Pons (tissue), 1 donor: ENCODE results near the gene FMOD.

Experiments
- DNase-seq: peaks from one replicate; pipeline ENCODE4 v3.0.0-alpha.2; 2016; ENCODE audit warnings: low spot score

FMOD gene

DNA sequence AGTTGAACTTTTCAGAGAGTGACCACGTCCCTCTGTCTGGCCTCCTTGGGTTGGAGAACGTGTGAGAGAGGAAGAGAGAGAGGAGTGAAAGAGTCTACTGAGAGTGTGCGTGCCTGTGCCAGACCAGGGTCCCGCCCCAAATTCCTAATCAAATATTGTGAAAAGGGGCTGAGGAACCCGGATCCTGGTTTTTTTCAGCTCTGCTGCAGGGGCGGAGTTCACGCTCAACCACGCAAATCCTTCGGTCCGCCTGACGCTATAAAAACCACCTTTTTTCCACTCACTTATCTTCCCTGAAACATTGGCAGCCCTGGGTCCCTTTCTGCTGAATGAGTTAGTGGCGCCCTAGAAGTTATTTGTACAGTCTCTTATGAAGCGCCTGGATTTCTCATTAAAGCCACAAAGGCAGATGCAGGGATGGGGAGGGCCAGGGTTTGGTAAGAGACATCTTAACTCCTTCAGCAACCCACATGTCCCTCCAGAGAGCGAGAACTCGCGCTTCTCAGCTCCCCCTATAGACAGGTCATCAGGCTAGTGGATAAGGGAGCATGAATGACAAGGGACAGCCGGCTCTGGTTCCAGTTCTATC lies at the start of gene FMOD:
Gene FMOD (minus strand): TSS at position 86 of the 589 bp plus-strand sequence. CDS start 2,852 bp downstream, outside the sequence.
- DNase-seq = no peak

DNA sequence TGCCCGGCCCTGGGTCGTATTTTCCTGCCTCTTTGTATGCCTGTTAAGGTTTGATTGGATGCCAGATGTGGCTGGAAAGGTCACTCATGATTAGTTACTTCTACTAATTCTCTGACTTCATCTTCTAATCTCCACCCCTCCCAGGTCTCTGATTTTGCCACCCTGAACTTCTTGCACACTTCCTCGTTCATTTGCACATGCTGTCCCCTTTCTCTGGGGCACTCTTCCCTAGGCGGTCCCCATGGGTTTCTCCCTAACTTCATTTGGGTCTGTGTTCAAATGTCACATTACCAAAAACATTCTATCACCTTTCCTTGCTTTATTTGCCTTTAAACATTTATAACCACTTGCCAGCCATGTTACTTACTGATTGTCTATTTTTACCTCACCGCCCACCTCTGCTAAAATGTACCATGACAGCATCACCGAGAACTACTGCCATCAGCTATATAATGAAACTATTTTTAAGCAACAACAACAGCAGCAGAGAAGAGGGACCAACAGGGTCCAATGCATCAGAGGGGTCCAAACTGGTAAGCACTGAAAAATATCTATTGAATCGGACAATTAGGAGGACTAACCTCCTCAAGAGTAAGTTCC lies 45.8 kb upstream of the FMOD start:
- no peak for DNase-seq

DNA sequence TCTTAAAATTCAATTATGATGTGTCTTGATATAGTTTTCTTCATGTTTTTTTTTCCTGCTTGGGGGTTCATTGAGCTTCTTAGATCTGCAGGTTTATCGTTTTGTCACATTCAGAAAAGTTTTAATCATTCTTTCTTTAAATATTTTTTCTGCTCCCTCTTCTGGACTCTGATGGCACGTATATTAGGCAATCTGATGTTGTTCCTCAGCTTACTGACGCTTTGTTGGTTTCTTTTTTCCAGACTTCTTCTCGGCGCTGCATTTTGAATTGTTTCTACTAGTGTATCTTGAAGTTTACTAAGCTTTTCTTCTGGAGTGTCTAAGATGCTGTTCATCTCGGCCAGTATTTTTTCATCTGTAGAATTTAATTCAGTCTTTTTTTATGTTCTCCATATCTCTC lies 44.8 kb upstream of the FMOD start:
- no peak for DNase-seq

DNA sequence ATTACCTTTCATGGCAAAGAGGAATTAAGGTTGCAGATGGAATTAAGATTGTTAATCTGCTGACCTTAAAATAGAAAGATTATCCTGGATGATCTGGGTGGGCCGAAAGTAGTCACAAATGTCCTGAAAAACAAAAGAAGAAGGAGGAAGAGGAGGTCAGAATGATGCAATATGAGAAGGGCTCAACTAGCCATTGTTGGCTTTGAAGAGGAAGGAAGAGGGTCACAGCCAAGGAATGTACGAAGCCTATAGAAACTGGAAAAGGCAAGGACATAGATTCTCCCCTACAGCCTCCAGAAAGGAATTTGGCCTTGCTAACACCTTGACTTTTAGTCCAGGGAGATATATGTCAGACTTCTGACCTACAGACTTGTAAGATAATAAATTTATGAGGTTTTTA lies 39.4 kb upstream of the FMOD start:
- no peak for DNase-seq

DNA sequence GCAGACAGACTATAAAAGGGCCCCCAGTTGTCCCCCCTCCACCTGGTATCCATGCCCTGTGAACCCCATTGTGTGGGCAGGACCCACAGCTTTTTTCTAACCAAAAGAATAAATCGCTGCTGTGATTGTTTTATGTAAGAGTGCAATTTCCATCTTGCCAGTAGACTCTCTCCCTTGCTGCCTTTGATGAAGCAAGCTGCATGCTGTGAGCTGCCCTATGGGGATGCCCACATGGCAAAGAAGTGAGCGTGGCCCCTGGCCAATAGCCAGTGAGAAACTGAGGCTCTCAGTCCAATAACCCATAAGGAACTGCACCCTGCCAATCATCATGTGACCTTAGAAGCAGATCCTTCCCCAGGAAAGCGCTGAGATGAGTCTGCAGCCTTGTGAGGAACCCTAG lies 37.8 kb upstream of the FMOD start:
- DNase-seq = no peak

DNA sequence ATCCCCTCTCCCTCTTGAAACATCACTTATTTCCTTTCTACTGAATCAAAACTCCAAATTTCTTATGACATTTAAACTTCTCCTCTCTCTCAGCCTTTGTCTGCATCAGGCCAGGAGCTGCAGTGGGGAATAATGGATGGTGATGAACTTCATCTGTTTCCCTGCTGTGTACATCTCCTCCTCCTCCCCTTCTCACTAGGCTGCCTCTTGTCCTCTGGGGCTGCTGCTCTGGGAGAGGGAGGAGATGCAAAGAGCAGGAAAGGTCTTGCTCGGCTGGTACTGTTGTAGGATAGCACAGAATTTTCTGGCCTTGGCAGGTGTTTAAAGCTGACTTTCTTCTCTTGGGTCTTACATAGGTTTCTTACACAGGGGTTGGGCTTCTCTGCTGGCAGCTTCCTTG lies 31.1 kb upstream of the FMOD start:
- DNase-seq = no peak

DNA sequence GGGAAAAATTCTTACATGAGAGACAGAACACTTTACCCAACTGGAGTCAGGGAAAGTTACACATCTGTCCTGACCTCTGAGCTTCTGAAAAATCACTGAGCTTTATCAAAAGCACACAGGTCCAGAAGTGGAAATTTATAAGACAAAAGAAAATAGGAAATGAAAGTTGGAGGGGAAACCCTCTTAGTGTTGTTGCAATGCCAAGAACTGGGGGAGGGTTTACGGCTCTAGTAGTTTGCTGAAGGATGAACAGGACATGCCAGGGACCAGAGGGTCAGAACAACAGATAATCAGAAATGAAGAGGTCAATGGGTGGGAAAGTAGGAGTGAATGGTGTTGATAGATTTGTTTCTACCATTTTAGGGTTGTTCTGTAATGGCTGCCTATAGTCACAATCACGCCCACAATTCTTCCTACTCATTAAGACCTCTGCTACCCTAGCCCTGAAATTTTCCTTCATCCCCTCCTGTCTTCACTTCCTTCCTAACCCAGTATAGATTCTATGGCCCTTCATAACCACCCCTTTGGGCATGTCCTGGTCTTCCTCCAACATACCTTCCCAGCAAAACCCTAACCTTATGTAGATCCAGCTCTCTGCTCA lies 30.3 kb upstream of the FMOD start:
- DNase-seq = peak; percentile 60

DNA sequence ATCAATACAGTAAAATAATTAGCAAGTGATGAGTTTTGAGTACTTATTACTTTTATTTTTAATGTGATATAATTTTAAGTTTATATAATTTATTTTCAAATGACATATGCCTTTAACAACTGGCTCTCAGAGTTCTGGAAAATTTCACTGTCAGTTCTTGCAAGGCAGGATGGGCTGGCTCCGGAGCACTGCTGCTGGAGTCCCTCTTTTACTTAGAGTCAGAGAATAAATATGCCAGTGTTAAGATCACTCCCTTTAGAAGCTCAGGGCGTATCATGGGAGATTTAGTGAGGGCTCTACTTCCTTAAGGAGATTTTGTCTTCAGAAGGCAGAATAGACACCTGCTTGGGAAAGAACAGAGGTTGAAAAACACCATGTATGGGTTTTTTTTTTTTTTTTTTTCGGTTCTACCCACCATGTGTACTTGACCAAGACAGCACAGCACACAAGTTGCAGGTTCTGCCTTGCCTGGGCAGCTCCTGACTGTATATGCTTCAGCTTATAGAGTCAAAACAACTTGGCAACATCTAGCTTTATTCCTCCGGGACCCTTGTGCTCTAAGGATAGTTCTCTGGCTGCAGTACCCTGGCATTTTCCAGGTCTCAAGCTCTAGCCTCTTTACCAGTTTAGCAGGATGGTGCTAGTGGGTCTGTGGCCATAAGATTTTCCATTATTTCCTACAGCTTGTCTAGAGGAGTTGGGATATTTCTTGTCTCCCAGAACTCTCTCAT lies 29.7 kb upstream of the FMOD start:
- DNase-seq = no peak

DNA sequence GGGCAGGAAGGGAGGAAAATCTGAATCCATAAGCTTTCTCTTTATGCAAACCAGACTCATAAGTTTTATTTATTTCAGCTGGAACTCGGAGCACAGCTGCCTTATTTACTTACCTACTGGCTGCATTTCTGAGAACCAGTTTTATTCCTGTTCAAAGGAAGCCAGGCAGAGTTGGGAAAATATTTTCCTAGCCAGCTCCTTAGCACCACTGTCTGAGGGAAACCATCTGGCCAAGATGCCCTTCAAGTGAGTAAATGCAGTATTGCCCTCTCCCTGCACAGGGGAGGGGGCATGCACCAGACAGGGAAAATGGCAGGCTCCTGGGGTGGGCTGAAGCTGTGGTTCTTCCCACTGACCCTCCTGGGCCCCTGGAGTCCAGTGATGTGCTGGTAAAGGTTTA lies 28.9 kb upstream of the FMOD start:
- no peak for DNase-seq

DNA sequence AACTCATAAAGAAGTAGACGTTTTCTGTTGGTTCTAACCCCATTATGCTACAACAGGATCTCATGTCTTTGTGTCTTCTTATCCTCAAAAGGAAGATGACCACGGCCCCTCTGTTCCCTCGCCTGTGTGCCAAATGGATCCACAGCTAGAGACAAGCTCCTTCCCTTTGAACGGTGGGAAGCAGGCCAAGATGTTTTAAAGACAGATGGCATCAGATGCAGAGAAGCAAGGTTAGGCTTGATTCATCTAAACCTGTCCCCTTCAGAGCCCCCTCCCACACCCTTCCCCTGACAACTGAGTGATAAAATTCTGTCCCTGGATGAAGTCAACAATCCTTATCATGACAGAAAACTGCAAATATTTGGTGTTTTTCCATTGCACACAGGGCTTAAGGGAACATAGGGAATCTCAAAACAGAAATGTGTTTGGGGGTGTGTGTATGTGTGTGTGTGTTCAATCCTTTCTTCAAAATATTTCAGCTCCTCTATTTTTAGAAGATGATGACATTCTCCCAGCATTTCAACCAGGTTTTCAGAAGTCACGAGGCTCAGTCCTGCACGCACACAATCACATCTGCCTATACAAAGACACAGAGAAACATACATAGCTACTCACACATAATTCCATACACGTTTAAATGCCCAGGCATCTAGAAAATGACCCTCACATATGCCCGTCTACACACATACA lies 27.8 kb upstream of the FMOD start:
- no peak for DNase-seq

DNA sequence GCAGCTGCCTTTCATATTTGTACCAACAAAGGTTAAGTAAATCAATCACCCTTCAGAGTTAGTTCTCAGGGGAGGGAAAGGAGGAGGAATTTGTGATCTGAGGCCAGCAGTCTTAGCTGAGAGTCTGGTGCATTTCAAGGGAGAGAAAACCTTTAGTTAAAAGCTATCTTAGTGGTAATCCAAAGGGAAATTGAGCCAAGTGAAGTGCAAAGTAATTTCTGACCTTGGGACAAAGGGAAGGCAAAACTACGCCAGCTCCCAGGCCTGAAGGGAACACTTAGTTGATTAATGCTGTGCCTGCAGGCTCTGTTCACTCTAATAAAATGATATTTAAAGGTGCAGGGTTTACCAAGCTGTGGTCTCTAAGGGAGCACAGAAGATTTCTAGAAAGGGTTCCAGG lies 23.1 kb upstream of the FMOD start:
- no peak for DNase-seq

DNA sequence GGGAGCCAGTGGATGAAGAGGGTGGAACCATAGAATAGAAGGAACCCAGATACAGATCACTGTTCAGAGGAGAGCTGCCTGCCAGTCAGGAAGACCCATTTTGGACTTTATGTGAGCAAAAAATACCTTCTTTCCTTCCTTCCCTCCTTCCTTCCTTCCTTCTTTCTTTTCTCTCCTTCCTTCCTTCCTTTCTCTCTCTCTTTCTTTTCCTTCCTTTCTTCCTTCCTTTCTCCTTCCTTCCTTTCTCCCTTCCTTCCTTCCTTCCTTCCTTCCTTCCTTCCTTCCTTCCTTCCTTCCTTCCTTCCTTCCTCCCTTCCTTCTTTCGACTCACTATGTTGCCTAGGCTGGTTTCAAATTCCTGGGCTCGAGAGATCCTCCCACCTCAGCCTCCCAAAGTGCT lies 22.1 kb upstream of the FMOD start:
- DNase-seq = no peak

DNA sequence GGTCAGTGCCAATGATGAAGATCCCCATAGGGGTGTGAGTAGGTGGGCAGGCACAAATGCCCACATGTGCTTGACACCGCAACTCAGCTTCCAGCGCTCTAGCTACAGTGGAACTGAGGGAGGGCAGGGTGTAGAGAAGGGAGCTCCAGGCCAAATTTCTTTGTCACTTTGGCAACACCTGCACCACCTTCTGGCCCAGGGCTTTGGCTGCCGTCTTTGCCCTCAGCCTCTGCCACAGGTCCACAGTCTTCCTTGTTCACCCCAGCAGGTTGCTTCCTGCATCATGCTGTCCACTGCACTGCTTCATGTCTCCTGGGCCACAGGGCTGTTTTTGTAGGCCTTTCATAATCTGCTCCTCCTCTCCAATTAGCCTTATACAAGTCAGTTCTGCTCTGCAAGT lies 20.4 kb upstream of the FMOD start:
- DNase-seq = no peak

DNA sequence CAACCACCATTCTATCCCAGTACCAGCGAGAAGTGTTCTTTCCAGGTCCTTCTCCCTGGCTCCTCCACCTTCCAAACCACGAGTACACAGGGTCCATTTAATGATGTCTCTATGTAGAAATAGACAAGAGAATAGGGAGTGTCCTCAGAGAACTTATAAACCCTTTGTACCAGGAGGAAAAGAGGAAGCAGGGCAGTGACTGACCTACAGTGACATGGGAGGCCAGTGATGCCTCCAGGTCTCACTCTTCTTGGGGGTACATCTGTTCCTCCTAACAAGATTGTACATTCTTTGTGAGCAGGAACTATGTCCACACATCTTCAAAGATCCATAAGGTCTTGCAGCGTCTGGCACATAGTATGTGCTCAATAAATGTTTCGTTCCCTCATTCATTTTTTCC lies 18.7 kb upstream of the FMOD start:
- DNase-seq = no peak

DNA sequence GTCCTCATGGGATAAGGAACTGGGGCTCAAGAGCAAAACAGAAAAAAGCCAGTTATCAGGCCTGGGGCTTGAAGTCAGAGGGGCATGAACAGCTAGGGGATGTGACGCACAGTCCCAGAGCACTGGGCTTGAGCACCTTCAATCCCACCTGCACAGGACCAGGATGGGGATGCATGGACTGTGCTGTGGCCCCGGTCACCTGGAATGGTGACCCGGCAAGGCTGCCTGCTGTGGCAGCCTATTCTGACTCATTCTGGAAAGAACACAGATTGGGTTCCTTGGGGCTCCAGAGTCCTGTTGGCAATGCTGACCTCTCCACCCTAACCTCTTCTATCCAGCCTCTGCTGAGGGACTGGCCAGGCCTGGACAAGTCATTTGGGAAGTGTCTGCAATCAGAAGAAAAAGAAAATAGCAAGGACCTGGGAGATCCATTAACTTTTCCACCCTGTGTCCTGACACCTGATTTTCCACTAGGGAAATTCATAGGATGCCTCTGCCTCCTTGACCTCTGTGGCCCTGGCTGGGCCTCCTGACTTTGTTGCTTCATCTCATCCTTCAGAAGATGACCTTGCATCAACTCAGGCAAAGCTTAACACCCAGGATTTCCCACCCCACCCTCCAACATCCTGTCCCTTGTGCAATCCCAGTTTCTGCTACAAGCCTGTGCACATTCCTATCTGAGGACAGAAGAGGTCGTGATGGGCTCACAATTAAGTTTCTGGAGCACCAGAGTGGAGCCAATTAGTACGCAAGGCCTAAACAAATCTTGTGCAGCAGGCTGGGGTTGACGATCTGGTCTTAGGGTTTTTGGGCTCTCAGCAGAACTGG lies 17.9 kb upstream of the FMOD start:
- no peak for DNase-seq

DNA sequence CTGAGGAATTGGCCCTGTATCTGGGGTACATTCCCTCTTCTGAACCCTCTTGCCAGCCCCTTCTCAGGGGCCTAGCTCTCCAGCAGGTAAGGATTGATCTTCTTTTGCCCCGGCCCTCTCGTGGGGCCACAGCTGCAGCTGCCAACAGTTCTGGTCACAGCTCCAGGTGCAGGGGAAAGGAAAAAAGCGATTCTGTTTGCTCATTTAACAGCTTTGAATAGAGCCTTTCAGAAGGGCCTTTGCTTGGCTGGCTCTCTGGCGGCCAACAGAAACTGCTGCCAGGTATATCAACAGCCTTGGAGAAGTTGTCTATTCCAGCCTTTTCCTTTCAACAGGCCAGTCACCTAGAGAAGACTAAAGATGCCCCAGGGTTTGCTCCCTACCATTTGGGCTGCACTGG lies 16.1 kb upstream of the FMOD start:
- peak; percentile 82 for DNase-seq

DNA sequence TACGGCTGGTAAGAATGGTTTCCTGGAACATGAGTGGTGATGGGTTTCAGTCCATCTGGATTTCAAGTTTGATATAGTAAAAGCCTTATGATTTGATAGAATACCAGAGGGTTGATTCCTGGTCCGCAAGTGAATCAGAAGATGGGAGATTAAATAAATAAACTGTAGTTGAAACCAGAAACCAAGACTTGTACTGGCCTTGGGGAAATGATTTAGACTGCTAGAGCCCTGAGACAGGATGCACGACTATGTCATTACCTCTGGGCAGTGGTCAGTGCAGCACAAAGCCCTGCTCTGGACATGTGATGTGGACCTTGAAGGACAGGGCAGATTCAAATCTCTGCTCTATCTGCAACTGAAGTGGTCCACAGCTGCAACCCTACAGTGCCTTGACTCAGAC lies 15.6 kb upstream of the FMOD start:
- no peak for DNase-seq

DNA sequence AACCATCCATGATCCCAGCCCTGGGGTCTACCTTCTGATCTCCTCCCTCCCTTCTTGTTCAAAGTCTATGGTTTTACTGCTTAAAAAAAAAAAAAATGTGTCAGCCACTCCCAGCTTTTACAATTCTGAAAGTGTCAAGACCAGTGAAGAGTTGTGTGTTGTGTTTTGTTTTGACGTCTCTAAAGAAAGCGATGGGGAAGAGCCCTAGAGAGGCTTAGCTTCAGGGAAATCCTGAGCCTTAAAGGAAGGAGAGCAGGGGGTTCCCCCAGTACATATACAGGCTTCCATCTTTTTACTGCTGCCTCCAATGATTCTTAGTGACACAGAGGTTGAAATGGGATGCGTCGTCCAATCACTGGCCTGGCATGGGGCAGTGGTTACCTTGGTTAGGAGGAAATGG lies 13.9 kb upstream of the FMOD start:
- DNase-seq = no peak

DNA sequence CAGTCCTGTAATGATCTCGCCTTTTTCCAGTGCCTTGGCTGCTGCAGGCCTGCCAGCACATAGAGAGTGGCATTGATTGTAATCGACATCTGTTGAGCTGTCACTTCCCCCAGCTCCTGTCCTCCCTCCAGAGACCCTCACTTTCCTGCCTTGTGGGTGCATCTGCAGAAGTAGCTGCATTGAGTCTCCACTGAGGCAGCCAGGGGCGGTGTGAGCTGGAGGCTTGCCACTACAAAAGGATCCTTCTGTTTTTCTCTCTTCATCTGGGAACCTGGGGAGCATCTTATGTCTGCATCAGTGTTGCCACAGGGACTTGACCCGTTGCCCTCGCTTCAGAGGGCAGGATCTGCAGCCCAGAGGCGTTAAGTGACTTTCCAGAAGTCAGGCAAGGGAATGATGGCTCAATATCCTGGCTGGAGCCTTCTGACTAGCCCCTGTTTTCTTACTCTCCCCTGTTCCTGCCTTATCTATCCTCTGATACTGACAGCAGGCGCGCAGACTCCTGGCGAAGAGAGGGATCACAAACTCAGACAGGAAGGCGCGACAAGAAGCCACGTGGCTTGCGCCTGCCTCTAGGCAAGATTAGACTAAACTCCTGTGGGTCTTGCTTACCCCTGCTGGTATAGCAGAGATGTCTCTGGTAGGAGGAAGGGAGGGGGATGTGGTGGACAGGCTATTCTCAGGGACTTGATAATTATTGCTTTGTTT lies 13.3 kb upstream of the FMOD start:
- DNase-seq = no peak

DNA sequence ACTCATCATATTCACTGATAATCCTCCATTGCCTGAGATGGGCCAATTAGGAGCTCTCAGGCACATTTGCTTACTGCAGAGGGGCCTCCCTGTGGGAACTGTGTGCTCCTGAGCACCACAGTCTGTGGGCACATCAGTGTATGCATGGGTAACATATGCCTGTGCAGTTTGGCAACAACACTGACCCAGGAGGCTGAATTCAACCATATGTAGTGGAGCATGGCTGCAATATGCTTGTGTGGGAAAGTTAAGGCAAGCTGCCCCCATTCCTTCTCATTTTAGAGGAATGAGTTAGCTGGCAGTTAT lies 11.8 kb upstream of the FMOD start:
- DNase-seq = no peak

DNA sequence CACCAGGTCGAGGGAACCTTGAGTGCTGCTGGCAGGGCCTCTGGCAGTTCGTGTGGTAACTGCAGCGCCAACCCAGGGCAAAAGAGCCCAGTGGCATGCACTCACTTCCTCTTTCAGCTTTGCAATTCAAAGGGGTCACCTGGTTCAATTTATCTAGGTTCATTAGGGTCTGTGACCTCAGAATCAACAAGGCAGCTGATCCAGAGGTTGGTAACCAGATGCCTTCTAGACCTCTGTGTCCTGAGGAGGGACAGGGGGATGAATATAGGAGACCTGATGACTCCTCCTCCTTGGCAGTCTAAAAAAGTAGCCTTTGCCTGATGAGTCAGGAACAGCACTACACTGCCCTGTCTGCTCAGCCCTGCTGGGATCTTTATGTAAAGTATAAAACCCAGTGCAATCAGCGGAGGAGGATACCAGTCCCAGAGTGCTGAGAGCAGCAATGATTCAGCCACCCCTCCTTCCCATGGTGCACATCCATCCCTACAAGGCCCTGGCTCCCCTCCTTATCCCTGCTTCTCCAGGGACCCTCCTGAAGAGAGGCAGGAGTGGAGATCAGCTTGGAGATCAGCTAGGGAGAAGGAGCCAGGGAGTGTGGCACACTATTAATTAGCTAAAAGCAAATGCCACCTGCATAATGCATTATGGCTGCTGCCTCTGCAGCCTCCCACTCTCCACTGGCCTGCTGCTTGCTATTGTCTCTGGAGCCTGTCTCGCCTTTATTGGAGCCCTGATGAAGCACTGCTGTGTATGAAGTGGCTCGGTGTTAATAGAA lies 11.2 kb upstream of the FMOD start:
- DNase-seq = no peak
